LNCaP clone FGC (cell line): ENCODE measurements around the gene LMO1.
A peak's percentile ranks its signal among the peaks of the same experiment; 100 is the strongest.

Experiments
- DNase-seq: peaks from one replicate; pipeline ENCODE4 v3.0.0-alpha.2; 2011; ENCODE audit warnings: low read depth
- H3K4me3 ChIP-seq: 2 replicates; pipeline ENCODE4 v1.5.1; 2011; ENCODE audit warnings: mild to moderate bottlenecking, low read depth, low read length, control low read depth
- TF ChIP-seq, protein P1 (sequence below): IDR thresholded peaks from 2 replicates; pipeline ENCODE4 v1.5.1; 2012; ENCODE audit warnings: mild to moderate bottlenecking; ENCODE audit not compliant: control insufficient read depth, insufficient read depth; ENCODE audit errors: extremely low read depth

Gene LMO1

DNA sequence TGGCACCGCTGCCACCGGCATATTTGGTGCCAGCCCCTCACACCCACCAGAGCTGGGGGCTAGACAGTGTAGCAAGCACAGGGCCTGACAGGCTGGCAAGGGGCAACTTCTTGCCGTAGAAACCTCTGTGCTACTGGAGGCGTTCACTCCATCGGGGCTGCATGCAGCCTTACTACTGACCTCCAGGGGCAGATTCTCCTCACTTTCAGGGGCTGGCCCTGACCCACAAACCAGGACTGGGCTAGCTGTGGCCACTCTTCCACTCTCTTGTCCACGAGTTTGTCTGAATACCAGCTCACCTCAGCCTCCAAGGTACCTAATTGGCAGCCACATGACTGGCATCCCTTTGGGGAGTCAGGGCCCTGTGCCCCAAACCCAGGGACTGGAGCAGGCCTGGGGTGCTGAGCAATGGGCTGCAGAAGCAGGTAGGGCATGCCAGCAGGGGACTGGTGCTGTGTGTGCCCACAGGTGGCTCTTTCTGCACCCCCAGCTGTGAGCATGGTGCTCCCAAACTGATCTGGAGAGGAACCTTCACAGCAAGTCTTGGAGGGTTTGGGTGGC is 2.1 kb upstream of the LMO1 start:
- TF ChIP-seq, protein P1, sequence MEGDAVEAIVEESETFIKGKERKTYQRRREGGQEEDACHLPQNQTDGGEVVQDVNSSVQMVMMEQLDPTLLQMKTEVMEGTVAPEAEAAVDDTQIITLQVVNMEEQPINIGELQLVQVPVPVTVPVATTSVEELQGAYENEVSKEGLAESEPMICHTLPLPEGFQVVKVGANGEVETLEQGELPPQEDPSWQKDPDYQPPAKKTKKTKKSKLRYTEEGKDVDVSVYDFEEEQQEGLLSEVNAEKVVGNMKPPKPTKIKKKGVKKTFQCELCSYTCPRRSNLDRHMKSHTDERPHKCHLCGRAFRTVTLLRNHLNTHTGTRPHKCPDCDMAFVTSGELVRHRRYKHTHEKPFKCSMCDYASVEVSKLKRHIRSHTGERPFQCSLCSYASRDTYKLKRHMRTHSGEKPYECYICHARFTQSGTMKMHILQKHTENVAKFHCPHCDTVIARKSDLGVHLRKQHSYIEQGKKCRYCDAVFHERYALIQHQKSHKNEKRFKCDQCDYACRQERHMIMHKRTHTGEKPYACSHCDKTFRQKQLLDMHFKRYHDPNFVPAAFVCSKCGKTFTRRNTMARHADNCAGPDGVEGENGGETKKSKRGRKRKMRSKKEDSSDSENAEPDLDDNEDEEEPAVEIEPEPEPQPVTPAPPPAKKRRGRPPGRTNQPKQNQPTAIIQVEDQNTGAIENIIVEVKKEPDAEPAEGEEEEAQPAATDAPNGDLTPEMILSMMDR = no peak
- DNase-seq = no peak

DNA sequence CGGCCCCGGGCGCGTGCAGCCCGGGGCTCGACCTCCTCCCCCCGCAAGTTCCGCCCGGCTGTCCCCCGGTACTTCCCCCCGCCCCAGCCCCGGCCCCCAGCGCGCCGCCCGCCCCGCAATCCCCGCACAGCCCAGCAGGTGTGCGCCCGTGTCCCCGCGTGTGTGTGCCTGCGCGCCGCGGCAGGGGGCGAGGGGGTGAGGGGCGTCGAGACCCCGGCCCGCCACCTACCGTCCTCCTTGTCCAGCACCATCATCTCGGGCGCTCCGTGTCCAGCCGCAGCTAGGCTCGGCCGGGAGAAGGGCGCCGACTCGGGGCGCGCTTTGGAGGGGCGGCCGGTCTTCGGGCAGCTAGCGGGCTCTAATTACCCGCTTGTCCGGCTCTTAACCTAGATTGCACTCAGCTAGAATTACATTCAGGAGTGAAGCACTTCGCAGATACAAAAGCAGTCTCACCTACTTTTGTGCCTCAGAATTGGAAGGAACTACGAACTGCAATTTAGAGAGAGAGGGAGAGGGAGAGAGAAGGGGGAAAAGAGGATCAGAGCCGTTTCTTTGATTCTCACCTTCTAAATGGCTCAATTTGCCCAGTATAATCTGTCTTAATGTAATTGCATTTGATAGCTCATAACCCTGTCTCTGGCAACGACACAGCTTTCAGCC is 439 bp downstream of the LMO1 start:
- no peak for DNase-seq
- peak overlapping the region; percentile 48; the same call in 1 of the 2 replicates for H3K4me3 ChIP-seq
- TF ChIP-seq, protein P1 = no peak

More for the DNA sequence above, 2.1 kb upstream of the LMO1 start:
- no peak overlapping the region for H3K4me3 ChIP-seq

DNA sequence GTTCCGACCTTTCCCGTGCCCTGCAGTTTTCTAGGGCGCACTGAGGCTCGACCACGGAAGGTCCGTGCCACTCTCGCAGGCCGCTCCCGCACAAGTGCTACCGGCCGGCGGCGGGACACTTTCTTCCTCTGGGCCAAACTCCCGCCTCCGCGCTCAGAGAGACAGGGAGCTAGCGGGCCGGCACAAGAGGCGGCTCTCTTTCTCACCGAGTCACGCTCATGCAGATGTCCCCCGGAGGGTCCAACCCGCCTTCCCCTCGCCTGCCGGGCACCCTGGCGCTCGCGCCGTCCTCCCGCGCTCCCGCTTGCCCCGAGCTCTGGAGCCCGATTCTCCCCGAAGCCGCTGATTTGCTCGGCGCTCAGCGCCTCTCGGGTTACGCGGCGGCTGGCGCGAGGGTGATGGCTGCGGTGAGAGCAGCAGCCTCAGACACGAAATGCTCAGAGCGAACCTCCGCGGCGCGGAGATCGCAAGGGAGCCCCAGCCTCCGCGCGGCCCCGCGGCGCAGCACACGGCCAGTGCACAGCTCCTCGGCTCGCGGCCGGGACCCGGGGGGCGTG is 1.0 kb downstream of the LMO1 start:
- no peak for DNase-seq
- peak overlapping the region; percentile 48 for H3K4me3 ChIP-seq

DNA sequence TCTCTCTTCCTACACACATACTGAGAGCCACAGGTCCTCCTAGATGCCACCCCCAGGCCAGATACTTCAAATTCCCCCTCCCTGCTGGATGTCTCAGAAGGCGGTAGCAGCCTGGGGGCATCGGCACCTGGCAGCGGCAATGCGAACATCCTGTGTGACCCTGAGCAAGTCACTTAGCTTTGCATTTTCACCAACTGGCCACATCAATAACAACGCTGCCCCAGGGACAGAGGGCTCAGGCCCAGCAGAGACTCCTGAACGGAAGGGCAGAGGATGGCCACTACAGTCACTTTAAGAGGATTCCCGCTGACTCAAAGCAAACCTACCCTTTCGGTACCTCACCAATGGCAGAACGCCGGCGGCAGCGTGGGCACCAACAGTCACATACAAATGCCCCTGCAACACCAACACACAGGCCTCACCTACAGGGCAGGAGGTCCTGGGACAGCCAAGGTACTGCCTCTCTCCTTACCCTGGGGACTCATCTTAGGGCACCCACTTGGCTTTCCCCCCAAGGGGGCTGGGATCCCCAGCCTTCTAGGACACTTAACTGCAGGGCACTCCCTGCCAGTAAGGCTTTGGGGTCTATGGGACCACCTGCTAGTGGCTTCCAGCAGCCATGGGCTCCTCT is 1.6 kb downstream of the LMO1 start:
- TF ChIP-seq, protein P1 = no peak
- H3K4me3 ChIP-seq = peak overlapping the region; percentile 48
- no peak for DNase-seq

More for the DNA sequence above, 1.0 kb downstream of the LMO1 start:
- TF ChIP-seq, protein P1 = no peak

DNA sequence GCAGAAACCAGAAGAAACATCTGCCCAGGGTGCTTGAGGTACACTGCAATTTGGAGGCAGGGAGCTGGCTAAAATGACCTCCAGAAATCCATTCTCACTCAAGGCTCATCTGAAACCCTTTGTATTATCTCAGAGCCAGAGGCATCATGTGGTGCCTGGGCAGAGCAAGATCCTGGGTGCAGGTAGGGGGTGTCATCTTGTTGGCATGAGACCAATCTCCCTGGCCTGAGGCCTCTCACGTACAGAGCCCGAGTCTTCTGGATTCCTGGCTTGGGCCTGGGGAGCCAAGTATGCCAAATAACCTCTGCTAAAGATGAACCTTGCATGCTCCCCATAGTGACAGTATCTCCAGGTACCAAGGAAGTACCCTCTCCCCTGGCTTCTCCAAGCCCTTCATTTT is 2.4 kb downstream of the LMO1 start:
- no peak overlapping the region for H3K4me3 ChIP-seq
- TF ChIP-seq, protein P1 = no peak
- DNase-seq = no peak

DNA sequence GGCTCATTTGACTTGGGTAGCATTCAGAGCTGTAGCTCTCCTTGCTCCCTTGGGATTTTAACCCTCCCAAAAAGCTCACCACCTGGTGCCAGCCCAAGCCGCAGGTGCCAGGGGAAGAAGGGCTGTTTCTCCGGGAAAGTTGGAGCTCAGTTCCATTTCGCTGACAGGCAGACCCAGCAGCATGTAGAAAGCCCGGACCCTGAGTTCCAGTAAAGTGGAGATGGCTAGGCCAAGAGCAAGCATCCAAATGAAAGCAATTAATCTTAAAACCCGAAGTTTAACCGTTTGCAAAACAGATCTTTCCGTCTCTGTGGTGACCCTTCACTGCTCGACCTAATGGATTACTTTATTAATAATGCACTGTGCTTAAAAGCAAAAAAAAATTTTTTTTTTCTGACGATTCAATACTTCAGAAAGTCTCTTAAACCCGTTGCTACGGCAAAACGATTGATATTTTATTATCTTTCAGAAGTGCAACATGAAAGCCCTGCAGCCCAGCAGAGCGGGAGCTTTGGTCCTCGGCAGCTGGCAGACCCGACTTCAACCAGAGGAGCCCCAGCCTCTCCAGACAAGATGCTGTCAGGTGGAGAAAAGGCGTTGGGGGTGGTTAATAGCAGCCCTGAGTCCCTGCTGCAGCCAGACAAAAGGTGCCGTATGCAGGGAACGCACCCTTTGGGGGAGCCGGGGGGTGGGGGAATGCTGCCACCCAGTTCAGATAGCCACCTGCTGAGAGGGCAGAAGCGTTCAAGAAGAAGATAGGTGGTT is 3.3 kb downstream of the LMO1 start:
- DNase-seq = no peak
- no peak overlapping the region for H3K4me3 ChIP-seq

More for the DNA sequence above, 3.3 kb downstream of the LMO1 start:
- TF ChIP-seq, protein P1 = no peak
